PC-9 (cell line): ENCODE results near the gene STXBP5L. TPM values are rescaled to one million over a fixed set of nuclear protein-coding genes. Genes with fewer than 3 reads are reported as not detected.
"Not testable (repeated sequence)": the region's sequence is repeated elsewhere in the genome, so short reads cannot be mapped to it uniquely, and the experiment has no call there.

Experiments used
- BruUV-seq: library from RNA; stranded (reverse); fragments of 400-500 nt; replicated peaks from 2 replicates; lab custom pipeline; 2021; lab: Mats Ljungman, UMichigan
- CTCF ChIA-PET: fragments of 300-600 bp; sonication (Branson Sonifier 250); formaldehyde crosslinking; loops from one replicate; lab custom pipeline; 2022; ENCODE audit warnings: antibody characterized with exemption; lab: Charles Lee
- POLR2A ChIA-PET: fragments of 300-600 bp; sonication (Branson Sonifier 250); formaldehyde crosslinking; loops from one replicate; lab custom pipeline; 2022; ENCODE audit warnings: antibody characterized with exemption; ENCODE audit not compliant: unreplicated experiment; lab: Charles Lee
- DNase-seq, 2 experiments: peaks; one replicate each; pipeline versions ENCODE4 v3.0.0 to v3.0.0-alpha.2; 2015 to 2022; ENCODE audit warnings: mixed read lengths in 1 of 2
- H2AFZ ChIP-seq: fragments of 200-600 bp; sonication (generic); 2 replicates; pipeline ENCODE4 v1.8.1; 2017; ENCODE audit warnings: antibody characterized with exemption
- H3F3A ChIP-seq: fragments of 200-600 bp; sonication (generic); 2 replicates; pipeline ENCODE4 v1.8.1; 2017; ENCODE audit warnings: antibody characterized with exemption, mild to moderate bottlenecking, low read depth; ENCODE audit not compliant: insufficient read depth
- H3K27ac ChIP-seq: fragments of 200-600 bp; sonication (generic); 2 replicates; pipeline ENCODE4 v1.6.1; 2016; ENCODE audit warnings: mixed run types
- H3K27me3 ChIP-seq: fragments of 200-600 bp; sonication (generic); 2 replicates; pipeline ENCODE4 v1.6.1; 2016; ENCODE audit warnings: low read depth, mixed run types; ENCODE audit not compliant: insufficient read depth
- H3K36me3 ChIP-seq: fragments of 200-600 bp; sonication (generic); 2 replicates; pipeline ENCODE4 v1.6.1; 2016; ENCODE audit warnings: low read depth, mixed run types
- H3K4me1 ChIP-seq: fragments of 200-600 bp; sonication (generic); replicated peaks from 2 replicates; pipeline ENCODE4 v1.6.1; 2016; ENCODE audit warnings: mixed run types; ENCODE audit not compliant: insufficient read depth
- H3K4me2 ChIP-seq: fragments of 200-600 bp; sonication (generic); 2 replicates; pipeline ENCODE4 v1.6.1; 2017; ENCODE audit warnings: mixed run types
- H3K4me3 ChIP-seq: fragments of 200-600 bp; sonication (generic); 2 replicates; pipeline ENCODE4 v1.6.1; 2016; ENCODE audit warnings: mixed run types
- H3K79me2 ChIP-seq: fragments of 200-600 bp; sonication (generic); 2 replicates; pipeline ENCODE4 v1.6.1; 2017; ENCODE audit warnings: low read depth, mixed run types
- H3K9me2 ChIP-seq: fragments of 200-600 bp; sonication (generic); 2 replicates; pipeline ENCODE4 v1.8.1; 2017; ENCODE audit warnings: mild to moderate bottlenecking; ENCODE audit not compliant: insufficient read depth
- H3K9me3 ChIP-seq: fragments of 200-600 bp; sonication (generic); 2 replicates; pipeline ENCODE4 v1.8.1; 2016; ENCODE audit warnings: low read depth; ENCODE audit not compliant: insufficient read depth
- H4K20me1 ChIP-seq: fragments of 200-600 bp; sonication (generic); 2 replicates; pipeline ENCODE4 v1.8.1; 2017; ENCODE audit not compliant: insufficient read depth
- EZH2 ChIP-seq: fragments of 200-600 bp; sonication (generic); IDR thresholded peaks from 2 replicates; pipeline ENCODE4 v1.8.0; 2017; ENCODE audit warnings: antibody characterized with exemption, low read depth
- intact Hi-C: fragments of 100-400 bp; cut with micrococcal nuclease; formaldehyde crosslinking; loops from one replicate; pipeline ENCODE4 v1.10.0; 2022; ENCODE audit not compliant: unreplicated experiment
- total RNA-seq: library from RNA; stranded (reverse); gene quantifications from 2 replicates; pipeline ENCODE4 v1.2.3, GENCODE V29; 2021
- TF ChIP-seq, protein P1 (sequence below): fragments of 200-600 bp; sonication (generic); conservative IDR thresholded peaks from 2 replicates; pipeline ENCODE4 v1.6.1; 2017; ENCODE audit warnings: mixed run types, antibody characterized with exemption, mild to moderate bottlenecking, moderate library complexity

The STXBP5L gene
- total RNA-seq, 1 experiment from 2014 or later = not detected

DNA sequence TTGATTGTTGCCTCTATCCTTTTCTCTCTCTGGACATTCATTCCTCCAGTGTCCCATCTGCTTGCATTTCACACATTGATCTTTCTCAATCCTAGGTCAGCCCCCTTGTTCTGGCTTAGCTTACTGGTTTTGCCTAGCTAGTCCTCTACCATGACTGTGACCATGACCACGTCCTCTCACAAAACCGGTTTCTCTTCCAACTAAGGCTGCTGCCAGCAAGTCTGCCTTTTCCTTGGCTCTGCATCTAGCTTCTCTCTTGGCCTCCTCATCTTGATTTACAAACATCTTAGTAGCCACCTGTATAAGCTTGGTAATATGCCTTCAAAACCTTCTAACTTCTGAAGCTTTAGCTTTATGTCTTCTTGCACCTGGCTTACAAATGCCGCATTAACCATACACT is 167.2 kb downstream of the STXBP5L start:
- H2AFZ ChIP-seq = no peak overlapping the region
- no peak overlapping the region for H3K4me3 ChIP-seq
- DNase-seq = no peak
- H3K27ac ChIP-seq = no peak overlapping the region
- BruUV-seq = no TSS peak
- H3K79me2 ChIP-seq = no peaks in the 10 kb centered on the region
- POLR2A ChIA-PET = no interaction called here
- no peaks in the 10 kb centered on the region; the same call in 1 of the 2 replicates for H3K27me3 ChIP-seq
- H4K20me1 ChIP-seq = no peaks in the 10 kb centered on the region
- H3K4me1 ChIP-seq = no peaks in the 10 kb centered on the region
- no peaks in the 10 kb centered on the region for H3K9me3 ChIP-seq
- no peak overlapping the region for H3K4me2 ChIP-seq
- intact Hi-C loops = no loop called here
- no peaks in the 10 kb centered on the region for H3K36me3 ChIP-seq
- TF ChIP-seq EZH2 = no peak
- TF ChIP-seq, protein P1, sequence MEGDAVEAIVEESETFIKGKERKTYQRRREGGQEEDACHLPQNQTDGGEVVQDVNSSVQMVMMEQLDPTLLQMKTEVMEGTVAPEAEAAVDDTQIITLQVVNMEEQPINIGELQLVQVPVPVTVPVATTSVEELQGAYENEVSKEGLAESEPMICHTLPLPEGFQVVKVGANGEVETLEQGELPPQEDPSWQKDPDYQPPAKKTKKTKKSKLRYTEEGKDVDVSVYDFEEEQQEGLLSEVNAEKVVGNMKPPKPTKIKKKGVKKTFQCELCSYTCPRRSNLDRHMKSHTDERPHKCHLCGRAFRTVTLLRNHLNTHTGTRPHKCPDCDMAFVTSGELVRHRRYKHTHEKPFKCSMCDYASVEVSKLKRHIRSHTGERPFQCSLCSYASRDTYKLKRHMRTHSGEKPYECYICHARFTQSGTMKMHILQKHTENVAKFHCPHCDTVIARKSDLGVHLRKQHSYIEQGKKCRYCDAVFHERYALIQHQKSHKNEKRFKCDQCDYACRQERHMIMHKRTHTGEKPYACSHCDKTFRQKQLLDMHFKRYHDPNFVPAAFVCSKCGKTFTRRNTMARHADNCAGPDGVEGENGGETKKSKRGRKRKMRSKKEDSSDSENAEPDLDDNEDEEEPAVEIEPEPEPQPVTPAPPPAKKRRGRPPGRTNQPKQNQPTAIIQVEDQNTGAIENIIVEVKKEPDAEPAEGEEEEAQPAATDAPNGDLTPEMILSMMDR = no peak
- no peaks in the 10 kb centered on the region for H3F3A ChIP-seq
- H3K9me2 ChIP-seq = no peaks in the 10 kb centered on the region
- CTCF ChIA-PET = no interaction called here

DNA sequence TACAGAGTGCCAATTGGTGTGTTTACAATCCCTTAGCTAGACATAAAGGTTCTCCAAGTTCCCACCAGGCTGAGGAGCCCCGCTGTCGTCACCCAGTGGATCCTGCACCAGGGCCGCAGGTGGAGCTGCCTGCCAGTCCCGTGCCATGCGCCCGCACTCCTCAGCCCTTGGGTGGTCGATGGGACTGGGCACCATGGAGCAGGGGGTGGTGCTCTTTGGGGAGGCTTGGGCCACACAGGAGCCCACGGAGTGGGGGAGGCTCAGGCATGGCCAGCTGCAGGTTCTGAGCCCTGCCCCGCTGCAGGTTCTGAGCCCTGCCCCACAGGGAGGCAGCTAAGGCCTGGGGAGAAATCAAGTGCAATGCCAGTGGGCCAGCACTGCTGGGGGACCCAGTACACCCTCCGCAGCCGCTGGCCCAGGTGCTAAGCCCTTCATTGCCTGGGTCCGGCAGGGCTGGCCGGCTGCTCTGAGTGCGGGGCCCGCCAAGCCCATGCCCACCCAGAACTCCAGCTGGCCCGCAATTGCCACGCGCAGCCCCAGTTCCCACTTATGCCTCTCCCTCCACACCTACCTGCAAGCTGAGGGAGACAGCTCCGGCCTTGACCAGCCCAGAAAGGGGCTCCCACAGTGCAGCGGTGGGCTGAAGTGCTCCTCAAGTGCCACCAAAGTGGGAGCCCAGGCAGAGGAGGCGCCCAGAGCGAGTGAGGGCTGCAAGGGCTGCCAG is 170.5 kb downstream of the STXBP5L start:
- H3K4me2 ChIP-seq, H2AFZ ChIP-seq, H3K9me3 ChIP-seq, H3K27ac ChIP-seq, BruUV-seq, H4K20me1 ChIP-seq, H3K27me3 ChIP-seq, H3K79me2 ChIP-seq, POLR2A ChIA-PET, H3K36me3 ChIP-seq, H3K4me3 ChIP-seq, intact Hi-C loops, DNase-seq, H3K9me2 ChIP-seq, H3F3A ChIP-seq, H3K4me1 ChIP-seq: not testable (repeated sequence)
- CTCF ChIA-PET = interaction anchor here (0.7 kb wide), 1 partner anchor 509 kb away, joined by 3 read pairs; no protein-coding TSS in a partner anchor

DNA sequence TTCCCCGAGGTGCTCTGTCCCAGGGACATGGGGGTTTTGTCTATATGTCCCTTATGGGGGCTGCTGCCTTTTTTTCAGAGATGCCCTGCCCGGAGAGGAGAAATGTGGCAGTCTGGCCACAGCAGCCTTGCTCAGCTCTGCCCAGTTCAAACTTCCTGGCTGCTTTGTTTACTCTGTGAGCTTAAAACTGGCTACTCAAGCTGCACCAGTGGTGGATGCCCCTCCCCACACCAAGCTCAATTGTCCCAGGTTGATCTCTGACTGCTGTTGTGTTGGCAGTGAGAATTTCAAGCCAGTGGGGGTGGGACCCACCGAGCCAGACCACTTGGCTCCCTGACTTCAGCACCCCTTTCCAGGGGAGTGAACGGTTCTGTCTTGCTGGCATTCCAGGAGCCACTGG is 188.9 kb downstream of the STXBP5L start:
- no peak overlapping the region for H3K4me2 ChIP-seq
- no peak for DNase-seq

DNA sequence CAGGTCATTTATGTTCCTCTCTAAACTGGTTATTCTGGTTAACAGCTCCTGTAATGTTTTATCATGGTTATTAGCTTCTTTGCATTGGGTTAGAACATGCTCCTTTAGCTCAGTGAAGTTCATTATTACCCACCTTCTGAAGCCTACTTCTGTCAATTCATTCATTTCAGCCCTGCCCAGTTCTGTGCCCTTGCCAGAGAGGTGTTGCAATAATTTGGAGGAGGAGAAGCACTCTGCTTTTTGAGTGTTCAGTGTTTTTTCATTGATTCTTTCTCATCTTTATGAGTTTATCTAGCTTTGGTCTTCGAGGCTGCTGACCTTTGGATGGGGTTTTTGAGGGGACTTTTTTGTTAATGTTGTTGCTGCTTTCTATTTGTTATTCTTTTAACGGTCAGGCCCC is 203.1 kb downstream of the STXBP5L start:
- H3K9me2 ChIP-seq, H3K27me3 ChIP-seq, H3K79me2 ChIP-seq, H3K36me3 ChIP-seq, H3K4me1 ChIP-seq, H3F3A ChIP-seq, H3K4me3 ChIP-seq, H3K4me2 ChIP-seq, DNase-seq, intact Hi-C loops, POLR2A ChIA-PET, BruUV-seq, H2AFZ ChIP-seq, H3K27ac ChIP-seq, H3K9me3 ChIP-seq, CTCF ChIA-PET, H4K20me1 ChIP-seq: not testable (repeated sequence)

More for the DNA sequence above, 188.9 kb downstream of the STXBP5L start:
- Histone ChIP-seq H3K9me2 (no peaks in the 10 kb centered on the region), H3K9me3 (no peaks in the 10 kb centered on the region), H3K4me3 (no peak overlapping the region), H2AFZ (no peak overlapping the region), H4K20me1 (no peaks in the 10 kb centered on the region), H3K4me1 (no peaks in the 10 kb centered on the region), H3K79me2 (no peaks in the 10 kb centered on the region), H3F3A (no peaks in the 10 kb centered on the region), H3K27ac (no peak overlapping the region), H3K36me3 (no peaks in the 10 kb centered on the region), H3K27me3 (no peaks in the 10 kb centered on the region)
- intact Hi-C loops = no loop called here
- no TSS peak for BruUV-seq
- ChIA-PET POLR2A (no interaction called here), CTCF (no interaction called here)
- no peak for TF ChIP-seq EZH2
- TF ChIP-seq, protein P1 = no peak
